ENCODE data around the gene HMMR.

DNA sequence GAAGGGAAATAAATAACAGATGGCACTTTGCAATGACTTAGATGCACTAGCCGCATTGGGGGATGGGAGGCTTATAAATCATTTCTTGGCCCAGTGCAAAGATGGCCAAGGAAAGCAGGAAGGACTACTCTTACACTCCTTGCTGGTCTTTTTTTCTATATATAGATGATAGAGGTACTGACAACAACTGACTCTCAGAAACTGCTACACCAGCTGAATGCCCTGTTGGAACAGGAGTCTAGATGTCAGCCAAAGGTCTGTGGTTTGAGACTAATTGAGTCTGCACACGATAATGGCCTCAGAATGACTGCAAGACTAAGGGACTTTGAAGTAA is 21.4 kb upstream of the HMMR start:
- TF ChIP-seq, protein P1, sequence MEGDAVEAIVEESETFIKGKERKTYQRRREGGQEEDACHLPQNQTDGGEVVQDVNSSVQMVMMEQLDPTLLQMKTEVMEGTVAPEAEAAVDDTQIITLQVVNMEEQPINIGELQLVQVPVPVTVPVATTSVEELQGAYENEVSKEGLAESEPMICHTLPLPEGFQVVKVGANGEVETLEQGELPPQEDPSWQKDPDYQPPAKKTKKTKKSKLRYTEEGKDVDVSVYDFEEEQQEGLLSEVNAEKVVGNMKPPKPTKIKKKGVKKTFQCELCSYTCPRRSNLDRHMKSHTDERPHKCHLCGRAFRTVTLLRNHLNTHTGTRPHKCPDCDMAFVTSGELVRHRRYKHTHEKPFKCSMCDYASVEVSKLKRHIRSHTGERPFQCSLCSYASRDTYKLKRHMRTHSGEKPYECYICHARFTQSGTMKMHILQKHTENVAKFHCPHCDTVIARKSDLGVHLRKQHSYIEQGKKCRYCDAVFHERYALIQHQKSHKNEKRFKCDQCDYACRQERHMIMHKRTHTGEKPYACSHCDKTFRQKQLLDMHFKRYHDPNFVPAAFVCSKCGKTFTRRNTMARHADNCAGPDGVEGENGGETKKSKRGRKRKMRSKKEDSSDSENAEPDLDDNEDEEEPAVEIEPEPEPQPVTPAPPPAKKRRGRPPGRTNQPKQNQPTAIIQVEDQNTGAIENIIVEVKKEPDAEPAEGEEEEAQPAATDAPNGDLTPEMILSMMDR (conservative IDR thresholded peaks at IDR 0.05; ENCODE audit: low read depth, low read length): no peak
- TF ChIP-seq EZH2 (IDR thresholded peaks at IDR 0.05; ENCODE audit: borderline replicate concordance, low read depth, low read length, poor library complexity, severe bottlenecking): no peak
